ENCODE measurements around the gene CAPN2.

The CAPN2 gene

GRCh38 chr1:223702735-223703667 is 9.3 kb upstream of the CAPN2 start:
- TF ChIP-seq TEAD4 (IDR thresholded peaks at IDR 0.05) = no peak
- TF ChIP-seq CREB1 (IDR thresholded peaks at IDR 0.05; ENCODE audit: low read depth) = no peak
- no peak for TF ChIP-seq ZBTB7A (IDR thresholded peaks at IDR 0.05; ENCODE audit: low read depth)

- no peak for TF ChIP-seq USF1 (IDR thresholded peaks at IDR 0.05)
- TF ChIP-seq RAD21 (IDR thresholded peaks at IDR 0.05; ENCODE audit: low read depth) = no peak
- no peak for TF ChIP-seq EP300 (IDR thresholded peaks at IDR 0.05; ENCODE audit: borderline replicate concordance)
- no peak for TF ChIP-seq NFIC (IDR thresholded peaks at IDR 0.05)
- no peak for TF ChIP-seq YY1 (IDR thresholded peaks at IDR 0.05; ENCODE audit: low read depth)
- TF ChIP-seq FOXM1 (IDR thresholded peaks at IDR 0.05; ENCODE audit: borderline replicate concordance, low read depth) = no peak
- TF ChIP-seq TAF1 (IDR thresholded peaks at IDR 0.05; ENCODE audit: low read depth) = no peak
- TF ChIP-seq CEBPB (IDR thresholded peaks at IDR 0.05) = no peak
- TF ChIP-seq TEAD4 (IDR thresholded peaks at IDR 0.05) = no peak
- no peak for TF ChIP-seq MAX (IDR thresholded peaks at IDR 0.05)
- no peak for TF ChIP-seq CREB1 (IDR thresholded peaks at IDR 0.05; ENCODE audit: low read depth)
- TF ChIP-seq ZBTB7A (IDR thresholded peaks at IDR 0.05; ENCODE audit: low read depth) = no peak
- TF ChIP-seq EGR1 (IDR thresholded peaks at IDR 0.05) = no peak
- no peak for TF ChIP-seq TCF12 (IDR thresholded peaks at IDR 0.05; ENCODE audit: low read depth)
- no peak for TF ChIP-seq REST (IDR thresholded peaks at IDR 0.05; ENCODE audit: low read depth)
Observed at GRCh38 chr1:223703668-223704013, 8.7 kb upstream of the CAPN2 start.

- TF ChIP-seq CREB1 (IDR thresholded peaks at IDR 0.05; ENCODE audit: low read depth) (no peak), EGR1 (IDR thresholded peaks at IDR 0.05) (no peak), TAF1 (IDR thresholded peaks at IDR 0.05; ENCODE audit: low read depth) (no peak), REST (IDR thresholded peaks at IDR 0.05; ENCODE audit: low read depth) (no peak), YY1 (IDR thresholded peaks at IDR 0.05; ENCODE audit: low read depth) (no peak), TEAD4 (IDR thresholded peaks at IDR 0.05) (no peak), TCF12 (IDR thresholded peaks at IDR 0.05; ENCODE audit: low read depth) (no peak), ZBTB7A (IDR thresholded peaks at IDR 0.05; ENCODE audit: low read depth) (no peak), FOXM1 (IDR thresholded peaks at IDR 0.05; ENCODE audit: borderline replicate concordance, low read depth) (no peak), MAX (IDR thresholded peaks at IDR 0.05) (no peak), CEBPB (IDR thresholded peaks at IDR 0.05) (no peak), NFIC (IDR thresholded peaks at IDR 0.05) (no peak), EP300 (IDR thresholded peaks at IDR 0.05; ENCODE audit: borderline replicate concordance) (no peak), USF1 (IDR thresholded peaks at IDR 0.05) (no peak)
Observed at GRCh38 chr1:223704921-223705878, 7.1 kb upstream of the CAPN2 start.

- TF ChIP-seq YY1 (IDR thresholded peaks at IDR 0.05; ENCODE audit: low read depth) = no peak
- TF ChIP-seq MAX (IDR thresholded peaks at IDR 0.05) = no peak
- no peak for TF ChIP-seq TEAD4 (IDR thresholded peaks at IDR 0.05)
- TF ChIP-seq USF1 (IDR thresholded peaks at IDR 0.05) = no peak
Observed at GRCh38 chr1:223706077-223706973, 6.0 kb upstream of the CAPN2 start.

Data from Ishikawa (cell line).